ENCODE measurements around the gene ZSCAN23.

The ZSCAN23 gene

DNA sequence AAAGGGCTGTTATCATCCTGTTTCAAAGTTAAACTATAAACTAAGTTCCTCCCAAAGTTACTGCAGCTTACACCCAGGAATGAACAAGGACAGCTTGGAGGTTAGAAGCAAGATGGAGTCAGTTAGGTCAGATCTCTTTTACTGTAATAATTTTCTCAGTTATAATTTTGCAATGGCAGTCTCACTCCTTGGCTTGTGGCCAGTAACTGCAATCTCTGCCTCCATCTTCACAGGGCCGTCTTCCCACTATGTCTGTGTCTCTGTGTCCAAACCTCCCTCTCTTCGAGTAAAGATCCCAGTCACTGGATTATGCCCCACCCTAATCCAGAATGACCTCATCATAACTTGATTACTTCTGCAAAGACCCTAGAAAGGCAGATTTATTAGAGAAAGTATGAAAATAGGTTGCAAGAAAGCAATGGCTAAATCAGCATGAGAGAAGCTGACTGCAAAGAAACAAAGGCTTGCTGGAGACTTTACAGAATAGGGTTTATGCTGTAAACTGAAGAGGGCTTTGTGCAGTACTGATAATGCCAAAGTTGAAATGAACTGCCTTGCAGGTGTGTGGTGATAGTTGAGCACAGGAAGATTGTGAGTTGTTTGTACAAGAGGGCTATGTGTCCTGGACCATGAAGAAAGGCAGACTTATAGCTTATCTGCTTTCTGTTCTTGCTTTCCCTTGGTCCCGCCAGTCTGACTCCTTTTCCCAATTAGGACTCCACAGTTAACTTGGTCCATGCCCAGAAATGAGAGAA lies 43.9 kb upstream of the ZSCAN23 start:
- DNase-seq (ENCODE audit: extremely low read depth, insufficient read length), result no peak
- Histone ChIP-seq H3K4me3 (replicated peaks; ENCODE audit: low read depth, low read length) (no peak overlapping the region), H3K36me3 (ENCODE audit: control insufficient read depth, insufficient read depth, low read length) (no peaks in the 10 kb centered on the region), H3K27me3 (replicated peaks; ENCODE audit: control insufficient read depth, insufficient read depth, low read length) (no peaks in the 10 kb centered on the region; the same call in 1 of the 2 replicates)
- TF ChIP-seq CTCF (IDR thresholded peaks at IDR 0.05; ENCODE audit: insufficient read depth, low read length, poor library complexity, severe bottlenecking), result no peak

DNA sequence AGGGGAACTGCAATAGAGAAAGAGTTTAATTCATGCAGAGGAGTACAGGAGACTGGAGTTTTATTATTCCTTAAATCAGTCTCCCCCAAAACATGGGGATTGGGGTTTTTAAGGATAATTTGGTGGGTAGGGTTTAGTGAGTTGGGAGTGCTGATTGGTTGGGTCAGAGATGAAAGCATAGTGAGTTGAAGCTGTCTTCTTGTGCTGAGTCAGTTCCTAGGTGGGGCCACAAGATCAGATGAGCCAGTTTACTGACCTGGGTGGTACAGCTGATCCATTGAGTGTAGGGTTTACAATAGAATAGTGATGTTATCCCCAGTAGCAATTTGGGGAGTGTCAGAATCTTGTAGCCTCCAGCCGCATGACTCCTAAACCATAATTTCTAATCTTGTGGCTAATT lies 43.2 kb upstream of the ZSCAN23 start:
- H3K4me3 ChIP-seq (replicated peaks; ENCODE audit: low read depth, low read length), result no peak overlapping the region
- no peak for TF ChIP-seq CTCF (IDR thresholded peaks at IDR 0.05; ENCODE audit: insufficient read depth, low read length, poor library complexity, severe bottlenecking)

GRCh38 chr6:28485482-28485881 lies 42.2 kb upstream of the ZSCAN23 start:
- no peaks in the 10 kb centered on the region for H3K36me3 ChIP-seq (ENCODE audit: control insufficient read depth, insufficient read depth, low read length)
- no peak for DNase-seq (ENCODE audit: extremely low read depth, insufficient read length)
- H3K27me3 ChIP-seq (replicated peaks; ENCODE audit: control insufficient read depth, insufficient read depth, low read length), result no peaks in the 10 kb centered on the region; the same call in 1 of the 2 replicates
- no peak for TF ChIP-seq CTCF (IDR thresholded peaks at IDR 0.05; ENCODE audit: insufficient read depth, low read length, poor library complexity, severe bottlenecking)
- no peak overlapping the region for H3K4me3 ChIP-seq (replicated peaks; ENCODE audit: low read depth, low read length)

More for the DNA sequence above, 43.2 kb upstream of the ZSCAN23 start:
- DNase-seq (ENCODE audit: extremely low read depth, insufficient read length), result no peak
- no peaks in the 10 kb centered on the region for H3K36me3 ChIP-seq (ENCODE audit: control insufficient read depth, insufficient read depth, low read length)
- no peaks in the 10 kb centered on the region; the same call in 1 of the 2 replicates for H3K27me3 ChIP-seq (replicated peaks; ENCODE audit: control insufficient read depth, insufficient read depth, low read length)

DNA sequence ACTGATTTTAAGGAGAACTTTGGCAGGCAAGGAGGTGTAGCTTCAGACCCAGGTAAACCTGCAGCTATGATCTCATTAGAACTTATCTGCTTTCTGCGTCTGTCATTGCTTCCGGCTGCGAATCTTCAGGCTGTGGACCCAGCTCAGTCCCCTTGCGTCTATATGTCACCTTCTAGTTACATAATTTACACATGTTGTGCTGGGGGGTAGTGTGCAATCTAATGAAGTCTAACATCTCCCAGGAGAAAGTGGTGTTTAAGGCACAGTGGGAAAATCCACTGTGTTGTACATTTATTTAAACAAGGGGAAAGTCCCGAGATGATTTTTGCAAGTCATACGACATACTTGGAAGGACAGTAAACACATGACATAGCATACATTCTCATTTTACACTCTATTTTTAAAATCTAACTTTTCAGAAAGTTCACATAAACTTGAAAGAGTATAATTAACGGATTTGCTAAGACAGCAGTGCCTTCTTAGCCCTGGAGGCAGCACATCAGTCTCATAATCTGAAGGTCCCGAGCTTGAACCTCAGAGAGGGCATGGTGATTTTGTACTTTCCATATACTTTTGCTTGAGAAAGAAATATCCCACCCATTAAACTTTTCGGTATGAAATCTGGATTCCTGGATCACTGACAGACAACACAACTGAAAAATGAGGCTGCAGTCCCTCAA lies 37.1 kb upstream of the ZSCAN23 start:
- TF ChIP-seq CTCF (IDR thresholded peaks at IDR 0.05; ENCODE audit: insufficient read depth, low read length, poor library complexity, severe bottlenecking), result no peak
- DNase-seq (ENCODE audit: extremely low read depth, insufficient read length), result no peak
- Histone ChIP-seq H3K4me3 (replicated peaks; ENCODE audit: low read depth, low read length) (no peak overlapping the region), H3K36me3 (ENCODE audit: control insufficient read depth, insufficient read depth, low read length) (no peaks in the 10 kb centered on the region), H3K27me3 (replicated peaks; ENCODE audit: control insufficient read depth, insufficient read depth, low read length) (no peaks in the 10 kb centered on the region; the same call in 1 of the 2 replicates)

GRCh38 chr6:28478518-28478917 lies 35.2 kb upstream of the ZSCAN23 start:
- no peak for DNase-seq (ENCODE audit: extremely low read depth, insufficient read length)
- Histone ChIP-seq H3K36me3 (ENCODE audit: control insufficient read depth, insufficient read depth, low read length) (no peaks in the 10 kb centered on the region), H3K4me3 (replicated peaks; ENCODE audit: low read depth, low read length) (no peak overlapping the region), H3K27me3 (replicated peaks; ENCODE audit: control insufficient read depth, insufficient read depth, low read length) (no peaks in the 10 kb centered on the region; the same call in 1 of the 2 replicates)
- no peak for TF ChIP-seq CTCF (IDR thresholded peaks at IDR 0.05; ENCODE audit: insufficient read depth, low read length, poor library complexity, severe bottlenecking)

Measured in GM06990 (cell line).